CD8-positive, alpha-beta memory T cell (primary cell): ENCODE results near the gene JAKMIP3. TPM values are rescaled to one million over a fixed set of nuclear protein-coding genes. Genes with fewer than 3 reads are reported as not detected.

Experiments
- CTCF ChIA-PET: fragments of 350-600 bp; sonication (Branson Sonifier 250); formaldehyde crosslinking; loops from one replicate; lab custom pipeline; 2021; ENCODE audit warnings: antibody characterized with exemption; lab: Charles Lee
- POLR2A ChIA-PET: fragments of 350-600 bp; sonication (Branson Sonifier 250); formaldehyde crosslinking; loops from one replicate; lab custom pipeline; 2021; ENCODE audit warnings: antibody characterized with exemption; lab: Charles Lee
- DNase-seq, 5 donors: peaks; one replicate each; pipeline versions ENCODE4 v3.0.0 to v3.0.0-alpha.2; 2020 to 2022; ENCODE audit warnings: mixed read lengths in 1 of 5
- H3K27ac ChIP-seq: one replicate; pipeline ENCODE4 v1.7.0; 2013; ENCODE audit warnings: low read depth, mild to moderate bottlenecking, low read length, moderate library complexity
- H3K27me3 ChIP-seq: 2 replicates; pipeline ENCODE4 v1.7.0; 2013; ENCODE audit warnings: low read length, mild to moderate bottlenecking; ENCODE audit not compliant: insufficient read depth, poor library complexity, severe bottlenecking
- H3K36me3 ChIP-seq: 2 replicates; pipeline ENCODE4 v1.7.0; 2013; ENCODE audit warnings: mild to moderate bottlenecking, low read length, moderate library complexity; ENCODE audit not compliant: insufficient read depth
- H3K4me1 ChIP-seq: 2 replicates; pipeline ENCODE4 v1.7.0; 2013; ENCODE audit warnings: mild to moderate bottlenecking, low read length, moderate library complexity; ENCODE audit not compliant: insufficient read depth
- H3K4me3 ChIP-seq: 2 replicates; pipeline ENCODE4 v1.7.0; 2013; ENCODE audit warnings: mild to moderate bottlenecking, low read length
- H3K9me3 ChIP-seq: 2 replicates; pipeline ENCODE4 v1.7.0; 2013; ENCODE audit warnings: mild to moderate bottlenecking, low read length
- H3K27ac Mint-ChIP-seq, 8 donors: one replicate each; pipeline ENCODE4 v1.8.0; 2020 to 2021; ENCODE audit warnings: mixed read lengths in 8 of 8, mild to moderate bottlenecking in 6 of 8, inconsistent platforms in 3 of 8, moderate library complexity in 3 of 8
- H3K27me3 Mint-ChIP-seq, 2 donors: one replicate each; pipeline ENCODE4 v1.8.0; 2020 to 2021; ENCODE audit warnings: mixed read lengths in 2 of 2, mild to moderate bottlenecking in 1 of 2, moderate library complexity in 1 of 2
- H3K36me3 Mint-ChIP-seq, 3 donors: one replicate each; pipeline ENCODE4 v1.8.0; 2020 to 2021; ENCODE audit warnings: mixed read lengths in 3 of 3, inconsistent platforms in 1 of 3, mild to moderate bottlenecking in 1 of 3
- H3K4me1 Mint-ChIP-seq, 3 donors: one replicate each; pipeline ENCODE4 v1.8.0; 2020 to 2021; ENCODE audit warnings: mixed read lengths in 3 of 3, inconsistent platforms in 1 of 3, mild to moderate bottlenecking in 1 of 3
- H3K4me3 Mint-ChIP-seq, 7 donors: one replicate each; pipeline ENCODE4 v1.8.0; 2020 to 2021; ENCODE audit warnings: mixed read lengths in 7 of 7, mild to moderate bottlenecking in 6 of 7, moderate library complexity in 4 of 7, inconsistent platforms in 2 of 7
- H3K9me3 Mint-ChIP-seq, 5 donors: one replicate each; pipeline ENCODE4 v1.8.0; 2020 to 2022; ENCODE audit warnings: mixed read lengths in 5 of 5, mild to moderate bottlenecking in 3 of 5, moderate library complexity in 2 of 5, inconsistent platforms in 1 of 5
- polyA plus RNA-seq: library from polyadenylated mRNA; unstranded; fragments of 300-500 nt; fragmentation: Illumina TruSeq; gene quantifications from one replicate; pipeline ENCODE4 v1.2.3, GENCODE V29; 2021
- total RNA-seq, 2 experiments: library from RNA; stranded (reverse); gene quantifications; one replicate each; pipeline ENCODE4 v1.2.3, GENCODE V29; 2021

JAKMIP3 gene
- total RNA-seq, result under 1 TPM; 0.09 to 0.13 TPM
- not detected for polyA plus RNA-seq

DNA sequence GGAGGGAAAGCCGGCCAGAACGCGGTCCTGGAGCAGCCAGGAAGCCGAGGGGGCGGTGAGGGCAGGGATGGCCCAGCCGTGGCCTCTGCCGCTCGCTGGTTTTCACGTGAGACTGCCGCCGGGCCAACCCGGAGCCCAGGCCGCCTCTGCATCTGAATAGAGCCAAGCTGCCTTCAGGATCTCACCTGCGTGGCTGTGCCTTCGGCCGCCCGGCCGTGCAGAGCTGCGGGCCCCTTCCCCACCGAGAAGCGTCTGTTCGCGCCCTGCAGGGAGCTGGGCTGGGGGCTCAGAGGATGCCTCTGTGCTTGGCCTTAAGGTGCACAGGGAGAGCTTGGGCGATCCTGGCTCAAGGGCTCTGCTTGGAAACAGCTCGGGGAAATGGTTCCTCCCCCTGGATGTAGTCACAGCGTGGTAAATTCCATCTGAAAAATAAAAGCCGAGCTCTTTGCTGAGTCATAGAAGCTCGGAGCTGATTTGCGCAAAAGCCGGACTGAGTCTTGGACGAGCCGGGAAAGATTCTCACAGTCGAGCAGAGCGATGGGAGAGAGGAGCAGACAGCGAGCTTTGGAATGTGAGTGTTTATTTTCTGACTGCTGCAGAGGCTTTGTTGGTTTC, at the start of gene JAKMIP3:
Gene JAKMIP3, plus strand, starts transcription at position 456 of the 615 bp plus-strand sequence. CDS start 38,863 bp downstream, outside the sequence.
- peaks cover 0 to 14% of the 10 kb centered on the region in 2 donors for H3K27me3 Mint-ChIP-seq
- no peak for DNase-seq
- ChIA-PET POLR2A (no interaction called here), CTCF (no interaction called here)
- no peaks in the 10 kb centered on the region for H3K9me3 ChIP-seq
- peak within 1 kb of the TSS in 6 of 7 donors; percentile 39 to 80 (median 66) for H3K4me3 Mint-ChIP-seq
- H3K9me3 Mint-ChIP-seq, result no peaks in the 10 kb centered on the region
- H3K4me1 ChIP-seq, result no peaks in the 10 kb centered on the region
- peak within 1 kb of the TSS; percentile 32 for H3K4me3 ChIP-seq
- H3K27ac Mint-ChIP-seq, result no peak within 1 kb of the TSS
- peaks cover 4 to 16% (median 7%) of the 10 kb centered on the region in 3 donors for H3K4me1 Mint-ChIP-seq
- H3K27me3 ChIP-seq, result no peaks in the 10 kb centered on the region
- H3K27ac ChIP-seq, result no peak within 1 kb of the TSS
- H3K36me3 ChIP-seq, result no peaks in the 10 kb centered on the region
- H3K36me3 Mint-ChIP-seq, result no peaks in the 10 kb centered on the region

DNA sequence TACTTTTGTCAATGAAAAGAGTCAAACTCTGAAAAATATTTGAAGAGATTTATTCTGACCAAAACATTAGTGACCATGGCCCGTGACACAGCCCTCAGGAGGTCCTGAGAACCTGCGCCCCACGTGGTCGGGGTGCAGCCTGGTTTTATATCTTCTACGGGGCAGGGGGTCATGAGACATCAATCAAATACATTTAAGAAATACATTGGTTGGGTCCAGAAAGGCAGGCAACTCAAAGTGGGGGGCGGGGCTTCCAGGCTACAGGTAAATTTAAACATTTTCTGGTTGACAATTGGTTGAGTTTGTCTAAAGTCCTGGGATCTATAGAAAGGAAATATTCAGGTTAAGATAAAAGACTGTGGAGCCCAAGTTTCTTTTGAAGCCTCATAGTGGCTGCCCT, 49.2 kb upstream of the JAKMIP3 start:
- no peaks in the 10 kb centered on the region for H3K4me1 Mint-ChIP-seq
- no peaks in the 10 kb centered on the region for H3K36me3 Mint-ChIP-seq
- DNase-seq, result no peak
- H3K36me3 ChIP-seq, result no peaks in the 10 kb centered on the region
- POLR2A ChIA-PET, result no interaction called here
- no peaks in the 10 kb centered on the region for H3K9me3 ChIP-seq
- H3K27ac Mint-ChIP-seq, result no peak overlapping the region
- H3K27ac ChIP-seq, result no peak overlapping the region
- H3K9me3 Mint-ChIP-seq, result no peaks in the 10 kb centered on the region
- peaks cover 0 to 3% of the 10 kb centered on the region in 2 donors for H3K27me3 Mint-ChIP-seq
- no peaks in the 10 kb centered on the region for H3K4me1 ChIP-seq
- H3K4me3 ChIP-seq, result no peak overlapping the region
- no peak overlapping the region for H3K4me3 Mint-ChIP-seq
- CTCF ChIA-PET, result interaction anchor here (1.1 kb wide), 1 partner anchor 131 kb away, joined by 4 read pairs; no protein-coding TSS in a partner anchor
- H3K27me3 ChIP-seq, result no peaks in the 10 kb centered on the region

DNA sequence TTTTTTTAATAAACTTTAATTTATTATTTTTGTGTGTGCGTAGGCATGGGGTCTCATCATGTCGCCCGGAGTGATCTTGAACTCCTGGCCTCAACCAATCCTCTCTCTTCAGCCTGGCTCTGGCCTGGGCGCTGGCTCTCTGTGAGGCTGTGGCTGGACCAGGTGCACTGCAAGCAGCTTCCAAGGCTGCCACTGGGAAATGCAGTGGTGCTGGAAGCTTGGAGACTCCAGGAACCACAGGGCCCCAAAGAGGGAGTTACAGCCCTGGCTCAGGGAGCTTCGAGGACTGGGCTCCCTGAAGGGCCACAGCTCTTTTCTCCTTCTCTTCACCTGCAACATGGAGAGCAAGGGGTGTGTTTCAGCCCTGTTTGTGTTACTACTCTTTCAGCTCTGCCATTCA, 47.3 kb upstream of the JAKMIP3 start:
- no peak overlapping the region for H3K27ac ChIP-seq
- no peaks in the 10 kb centered on the region for H3K36me3 ChIP-seq
- no peak overlapping the region for H3K4me3 ChIP-seq
- H3K27me3 Mint-ChIP-seq, result peaks cover 4 to 5% of the 10 kb centered on the region in 2 donors
- no peaks in the 10 kb centered on the region for H3K36me3 Mint-ChIP-seq
- ChIA-PET CTCF (interaction anchor here (3.4 kb wide), 1 partner anchor 132 kb away, joined by 27 read pairs; no protein-coding TSS in a partner anchor), POLR2A (no interaction called here)
- H3K4me1 ChIP-seq, result peaks cover 7% of the 10 kb centered on the region
- no peak overlapping the region for H3K4me3 Mint-ChIP-seq
- H3K9me3 Mint-ChIP-seq, result no peaks in the 10 kb centered on the region
- no peaks in the 10 kb centered on the region for H3K9me3 ChIP-seq
- no peak overlapping the region for H3K27ac Mint-ChIP-seq
- peaks cover 5 to 6% (median 6%) of the 10 kb centered on the region in 3 donors for H3K4me1 Mint-ChIP-seq
- no peaks in the 10 kb centered on the region for H3K27me3 ChIP-seq
- DNase-seq, result no peak

DNA sequence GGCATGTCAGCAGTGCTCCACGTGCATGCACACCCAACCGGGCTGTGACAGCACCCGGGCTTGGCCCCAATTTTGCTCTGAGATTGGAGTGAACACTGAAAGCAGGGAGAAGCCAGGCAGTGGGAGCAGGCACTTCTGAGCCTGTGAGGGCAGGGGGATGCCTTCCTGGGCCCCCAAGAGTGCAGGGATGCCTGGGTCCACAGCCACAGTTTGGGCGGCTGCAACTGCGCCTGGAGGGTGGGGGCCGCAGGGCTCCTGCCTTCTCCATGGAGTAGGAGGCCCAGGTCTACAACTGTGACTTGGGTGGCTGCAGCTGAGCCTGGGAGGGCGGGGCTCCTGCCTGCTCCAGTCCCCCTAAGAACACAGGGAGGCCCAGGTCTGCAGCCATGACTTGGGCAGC, 46.4 kb upstream of the JAKMIP3 start:
- no peaks in the 10 kb centered on the region for H3K36me3 Mint-ChIP-seq
- no peaks in the 10 kb centered on the region for H3K9me3 Mint-ChIP-seq
- CTCF ChIA-PET, result interaction anchor here (1.2 to 3.4 kb wide), 2 partner anchors 20 to 133 kb away, joined by 3 to 27 read pairs; no protein-coding TSS in a partner anchor
- no peaks in the 10 kb centered on the region for H3K27me3 ChIP-seq
- no peaks in the 10 kb centered on the region for H3K36me3 ChIP-seq
- peaks cover 4 to 9% of the 10 kb centered on the region in 2 donors for H3K27me3 Mint-ChIP-seq
- H3K4me3 Mint-ChIP-seq, result no peak overlapping the region
- POLR2A ChIA-PET, result no interaction called here
- peaks cover 6 to 10% (median 8%) of the 10 kb centered on the region in 3 donors for H3K4me1 Mint-ChIP-seq
- no peak overlapping the region for H3K27ac Mint-ChIP-seq
- H3K4me1 ChIP-seq, result peaks cover 7% of the 10 kb centered on the region
- H3K27ac ChIP-seq, result no peak overlapping the region
- DNase-seq, result no peak
- no peak overlapping the region for H3K4me3 ChIP-seq
- no peaks in the 10 kb centered on the region for H3K9me3 ChIP-seq

DNA sequence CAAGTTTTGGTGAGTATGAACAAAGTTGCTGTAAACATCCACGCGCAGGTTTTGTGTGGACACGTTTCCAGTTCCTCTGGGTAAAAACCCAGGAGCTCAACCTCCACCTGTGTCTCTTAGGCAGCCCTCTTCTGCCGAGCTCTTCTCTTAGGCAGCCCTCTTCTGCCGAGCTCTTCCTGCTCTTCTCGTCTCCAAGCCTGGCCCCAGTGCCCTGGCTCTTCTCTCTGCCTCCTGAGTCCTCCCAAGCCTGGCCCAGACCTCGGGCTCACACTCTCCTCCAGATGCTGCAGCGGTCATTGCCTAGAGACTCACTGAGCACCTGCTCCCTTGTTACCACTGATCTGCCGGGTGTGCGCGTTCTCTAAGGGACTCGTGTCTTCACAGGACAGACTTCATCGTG, 45.3 kb upstream of the JAKMIP3 start:
- no peaks in the 10 kb centered on the region for H3K9me3 Mint-ChIP-seq

DNA sequence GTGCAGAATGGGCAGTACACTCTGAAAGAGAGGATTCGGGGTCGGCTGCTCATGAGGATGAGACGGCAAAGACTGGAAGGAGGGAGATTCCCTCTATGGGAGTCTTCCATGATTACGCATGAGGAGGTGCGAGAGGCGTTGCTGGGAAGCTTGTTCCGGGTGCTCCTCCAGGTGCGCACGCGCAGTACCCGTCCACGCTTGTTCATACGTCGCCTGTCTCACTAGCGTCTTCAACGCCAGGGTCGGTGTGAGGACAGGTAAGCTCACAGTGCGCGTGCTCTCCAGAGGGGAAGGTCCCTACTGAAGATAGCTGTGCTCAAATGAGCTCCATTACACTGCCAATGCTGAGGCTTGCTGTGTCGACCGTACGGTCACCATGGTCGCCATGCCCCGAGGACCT, 44.7 kb upstream of the JAKMIP3 start:
- Mint-ChIP-seq H3K9me3 (no peaks in the 10 kb centered on the region), H3K27ac (no peak overlapping the region), H3K4me3 (no peak overlapping the region), H3K27me3 (peaks cover 11 to 22% of the 10 kb centered on the region in 2 donors), H3K4me1 (peaks cover 6 to 11% (median 8%) of the 10 kb centered on the region in 3 donors), H3K36me3 (no peaks in the 10 kb centered on the region)
- H3K4me1 ChIP-seq, result peaks cover 7% of the 10 kb centered on the region
- no peak overlapping the region for H3K27ac ChIP-seq
- H3K9me3 ChIP-seq, result no peaks in the 10 kb centered on the region
- DNase-seq, result no peak
- no peaks in the 10 kb centered on the region for H3K36me3 ChIP-seq
- POLR2A ChIA-PET, result no interaction called here
- H3K27me3 ChIP-seq, result no peaks in the 10 kb centered on the region
- CTCF ChIA-PET, result interaction anchor here (1.8 to 3.4 kb wide), 2 partner anchors 113 to 135 kb away, joined by 4 to 27 read pairs; no protein-coding TSS in a partner anchor
- H3K4me3 ChIP-seq, result no peak overlapping the region

More for the DNA sequence above, 45.3 kb upstream of the JAKMIP3 start:
- Histone ChIP-seq H3K4me3 (no peak overlapping the region), H3K9me3 (no peaks in the 10 kb centered on the region), H3K27ac (no peak overlapping the region), H3K36me3 (no peaks in the 10 kb centered on the region), H3K4me1 (peaks cover 7% of the 10 kb centered on the region), H3K27me3 (no peaks in the 10 kb centered on the region)
- CTCF ChIA-PET, result interaction anchor here (1.2 to 3.4 kb wide), 3 partner anchors 19 to 134 kb away, joined by 3 to 27 read pairs (median 4); no protein-coding TSS in a partner anchor
- Mint-ChIP-seq H3K4me1 (peaks cover 6 to 11% (median 8%) of the 10 kb centered on the region in 3 donors), H3K36me3 (no peaks in the 10 kb centered on the region), H3K27ac (no peak overlapping the region), H3K27me3 (peaks cover 9 to 19% of the 10 kb centered on the region in 2 donors), H3K4me3 (no peak overlapping the region)
- no peak for DNase-seq
- POLR2A ChIA-PET, result no interaction called here

DNA sequence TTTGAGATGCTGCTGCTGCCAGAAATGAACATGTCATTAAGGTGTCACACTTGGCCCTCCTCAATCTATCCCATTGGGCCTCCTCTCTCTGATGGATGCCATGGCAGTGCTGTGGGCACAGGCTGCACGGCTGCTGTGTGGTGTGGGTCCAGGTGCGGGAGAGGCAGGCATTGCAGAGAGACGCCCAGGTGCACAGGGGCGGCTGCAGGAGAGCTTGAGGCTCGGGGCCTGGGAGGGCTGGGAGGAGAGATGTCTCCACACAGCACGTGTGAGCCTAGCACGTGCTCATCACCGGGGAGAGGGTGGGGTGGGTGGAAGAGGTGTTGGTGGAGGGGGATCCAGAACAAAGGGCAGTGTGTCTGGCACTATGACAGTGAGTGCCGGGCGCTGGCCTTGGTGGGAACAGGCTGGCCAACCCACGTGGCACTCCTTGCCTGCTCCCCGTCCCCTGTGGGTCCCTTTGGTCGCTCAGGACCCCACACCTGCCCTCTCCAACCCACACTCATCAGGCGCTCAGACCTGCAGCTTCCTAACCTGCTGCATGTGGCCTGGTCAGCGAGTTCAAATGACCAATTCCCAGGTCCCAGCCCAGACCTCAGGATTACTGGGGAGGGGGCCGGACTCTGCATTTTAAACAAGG, 44.1 kb upstream of the JAKMIP3 start:
- CTCF ChIA-PET, result interaction anchor here (1.8 to 4.0 kb wide), 4 partner anchors 114 to 135 kb away, joined by 4 to 79 read pairs (median 20); no protein-coding TSS in a partner anchor
- H3K27me3 ChIP-seq, result no peaks in the 10 kb centered on the region
- POLR2A ChIA-PET, result no interaction called here
- H3K9me3 ChIP-seq, result no peaks in the 10 kb centered on the region
- Mint-ChIP-seq H3K27me3 (peaks cover 11 to 25% of the 10 kb centered on the region in 2 donors), H3K36me3 (no peaks in the 10 kb centered on the region), H3K9me3 (no peaks in the 10 kb centered on the region), H3K4me3 (no peak overlapping the region), H3K27ac (no peak overlapping the region), H3K4me1 (peaks cover 6 to 11% (median 8%) of the 10 kb centered on the region in 3 donors)
- no peak overlapping the region for H3K4me3 ChIP-seq
- H3K36me3 ChIP-seq, result no peaks in the 10 kb centered on the region
- no peak for DNase-seq
- peaks cover 7% of the 10 kb centered on the region for H3K4me1 ChIP-seq
- no peak overlapping the region for H3K27ac ChIP-seq

DNA sequence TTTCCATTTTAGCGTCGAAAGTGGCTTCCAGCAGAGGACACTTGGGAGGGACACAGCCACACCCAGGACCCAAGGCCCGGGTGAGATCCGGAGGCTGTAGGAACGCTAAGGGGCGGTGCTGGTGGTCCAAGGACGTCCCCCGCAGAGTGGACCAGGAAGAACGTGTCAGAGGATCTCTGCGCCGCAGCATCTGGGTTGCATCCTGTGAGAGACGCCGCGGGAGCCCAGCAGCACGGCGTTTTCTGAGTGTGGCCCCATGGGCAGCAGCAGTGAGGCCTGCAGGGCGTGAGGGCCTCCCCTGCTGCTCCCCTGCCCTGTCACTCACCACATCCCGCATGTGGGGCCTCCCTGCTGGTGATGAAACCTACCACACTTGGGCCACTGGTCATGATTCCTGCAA, 43.5 kb upstream of the JAKMIP3 start:
- Mint-ChIP-seq H3K4me3 (no peak overlapping the region), H3K27me3 (peaks cover 11 to 29% of the 10 kb centered on the region in 2 donors), H3K9me3 (peaks cover 0 to 1% (median 0%) of the 10 kb centered on the region in 5 donors), H3K4me1 (peaks cover 6 to 11% (median 8%) of the 10 kb centered on the region in 3 donors), H3K27ac (no peak overlapping the region), H3K36me3 (no peaks in the 10 kb centered on the region)
- no peak overlapping the region for H3K27ac ChIP-seq
- no peak overlapping the region for H3K4me3 ChIP-seq
- H3K36me3 ChIP-seq, result no peaks in the 10 kb centered on the region
- ChIA-PET CTCF (interaction anchor here (0.7 to 4.0 kb wide), 24 partner anchors 8 to 1805 kb away, joined by 3 to 79 read pairs (median 4); no protein-coding TSS in a partner anchor), POLR2A (interaction anchor here (1.3 kb wide), 1 partner anchor 136 kb away, joined by 3 read pairs; no protein-coding TSS in a partner anchor)
- no peak for DNase-seq
- H3K27me3 ChIP-seq, result no peaks in the 10 kb centered on the region
- H3K4me1 ChIP-seq, result peaks cover 7% of the 10 kb centered on the region
- no peaks in the 10 kb centered on the region for H3K9me3 ChIP-seq
